Measurements from ENCODE around the gene ADAMTS15. TPM values are rescaled to one million over a fixed set of nuclear protein-coding genes. Genes with fewer than 3 reads are reported as not detected.

ADAMTS15 gene
- total RNA-seq, 4 donors from 2014 or later, result 8.4 to 11.8 (median 9.5) TPM

GRCh38 chr11:130428316-130429119 lies 19.9 kb upstream of the ADAMTS15 start, which contains the start of gene ADAMTS8:
ADAMTS8 (minus strand) TSS chr11:130428609; CDS start chr11:130428286, 323 bp downstream.
- peaks cover 0 to 48% (median 9%) of the 10 kb centered on the region in 3 donors for H3K4me1 ChIP-seq
- H3K27me3 ChIP-seq, result peaks cover 34% of the 10 kb centered on the region
- WGBS, 2 donors (ENCODE audit: low coverage in 1 of 2), result 5% methylated on average over 9 of the region's 64 CpGs; no CpG with 5 or more reads in 1 of the 2 donors
- H3K9me3 ChIP-seq, result no peaks in the 10 kb centered on the region
- H3K27ac ChIP-seq, result peak within 1 kb of the TSS in 3 of 4 donors; percentile 40 to 86 (median 59)
- peak; percentile 34 for ATAC-seq
- TF ChIP-seq, protein P1, sequence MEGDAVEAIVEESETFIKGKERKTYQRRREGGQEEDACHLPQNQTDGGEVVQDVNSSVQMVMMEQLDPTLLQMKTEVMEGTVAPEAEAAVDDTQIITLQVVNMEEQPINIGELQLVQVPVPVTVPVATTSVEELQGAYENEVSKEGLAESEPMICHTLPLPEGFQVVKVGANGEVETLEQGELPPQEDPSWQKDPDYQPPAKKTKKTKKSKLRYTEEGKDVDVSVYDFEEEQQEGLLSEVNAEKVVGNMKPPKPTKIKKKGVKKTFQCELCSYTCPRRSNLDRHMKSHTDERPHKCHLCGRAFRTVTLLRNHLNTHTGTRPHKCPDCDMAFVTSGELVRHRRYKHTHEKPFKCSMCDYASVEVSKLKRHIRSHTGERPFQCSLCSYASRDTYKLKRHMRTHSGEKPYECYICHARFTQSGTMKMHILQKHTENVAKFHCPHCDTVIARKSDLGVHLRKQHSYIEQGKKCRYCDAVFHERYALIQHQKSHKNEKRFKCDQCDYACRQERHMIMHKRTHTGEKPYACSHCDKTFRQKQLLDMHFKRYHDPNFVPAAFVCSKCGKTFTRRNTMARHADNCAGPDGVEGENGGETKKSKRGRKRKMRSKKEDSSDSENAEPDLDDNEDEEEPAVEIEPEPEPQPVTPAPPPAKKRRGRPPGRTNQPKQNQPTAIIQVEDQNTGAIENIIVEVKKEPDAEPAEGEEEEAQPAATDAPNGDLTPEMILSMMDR (IDR thresholded peaks at IDR 0.05), result peak in 1 of 4 experiments; percentile 12
- no peak for TF ChIP-seq EP300 (IDR thresholded peaks at IDR 0.05)
- no peaks in the 10 kb centered on the region for H3K36me3 ChIP-seq
- H3K4me3 ChIP-seq, result peak within 1 kb of the TSS; percentile 64 to 68

DNA sequence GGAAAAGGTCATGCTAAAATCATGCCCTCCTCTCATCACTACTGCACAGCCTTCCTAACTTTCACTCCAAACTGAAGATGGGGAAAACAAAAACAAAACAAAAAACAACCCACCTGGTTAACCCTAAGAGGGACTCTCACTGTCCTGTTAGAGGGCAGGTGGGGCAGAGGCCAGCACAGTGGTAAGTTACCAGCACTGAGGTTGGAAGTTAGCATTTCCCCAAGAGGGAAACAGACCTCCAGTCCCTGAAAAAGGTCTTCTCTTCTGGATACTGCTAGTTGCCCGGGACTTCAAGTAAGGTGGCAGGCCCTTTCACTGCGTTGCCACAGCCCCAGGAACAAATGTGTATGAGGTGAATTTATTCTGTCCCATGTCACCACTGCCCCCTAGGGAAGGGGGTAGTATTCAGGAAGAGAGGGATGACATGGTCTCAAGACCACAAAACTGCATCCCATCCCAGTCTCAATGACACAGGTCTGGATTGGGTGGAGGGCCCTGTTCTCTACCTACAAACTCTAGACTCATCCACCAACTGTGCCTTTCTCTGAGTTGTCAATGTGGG lies 19.2 kb upstream of the ADAMTS15 start:
- peaks cover 34% of the 10 kb centered on the region for H3K27me3 ChIP-seq
- TF ChIP-seq POLR2AphosphoS5 (IDR thresholded peaks at IDR 0.05) (no peak), EP300 (IDR thresholded peaks at IDR 0.05) (no peak), POLR2A (IDR thresholded peaks at IDR 0.05) (no peak)
- TF ChIP-seq, protein P1 (IDR thresholded peaks at IDR 0.05), result no peak
- 65% methylated on average over 2 of the region's 2 CpGs; no CpG with 5 or more reads in 1 of the 2 donors for WGBS, 2 donors (ENCODE audit: low coverage in 1 of 2)
- peaks cover 2 to 55% (median 9%) of the 10 kb centered on the region in 3 donors for H3K4me1 ChIP-seq
- peak overlapping the region; percentile 64 to 68 for H3K4me3 ChIP-seq
- no peaks in the 10 kb centered on the region for H3K9me3 ChIP-seq
- H3K36me3 ChIP-seq, result no peaks in the 10 kb centered on the region
- no peak for ATAC-seq
- peak overlapping the region in 1 of 4 donors; percentile 86 for H3K27ac ChIP-seq

- H3K4me3 ChIP-seq, result no peak overlapping the region
- H3K36me3 ChIP-seq, result no peaks in the 10 kb centered on the region
- peaks cover 3 to 61% (median 9%) of the 10 kb centered on the region in 3 donors for H3K4me1 ChIP-seq
- H3K27me3 ChIP-seq, result peaks cover 34% of the 10 kb centered on the region
- peak overlapping the region in 1 of 4 donors; percentile 86 for H3K27ac ChIP-seq
- TF ChIP-seq POLR2AphosphoS5 (IDR thresholded peaks at IDR 0.05), result peak; percentile 9
- no peak for TF ChIP-seq EP300 (IDR thresholded peaks at IDR 0.05)
- no peak for TF ChIP-seq POLR2A (IDR thresholded peaks at IDR 0.05)
- ATAC-seq, result no peak
- no peaks in the 10 kb centered on the region for H3K9me3 ChIP-seq
- 66 to 72% methylated on average over 3 of the region's 3 CpGs for WGBS, 2 donors (ENCODE audit: low coverage in 1 of 2)
These were observed 18.5 kb upstream of the ADAMTS15 start for GRCh38 chr11:130429983-130430382.

- Histone ChIP-seq H3K27ac (no peak overlapping the region), H3K36me3 (no peaks in the 10 kb centered on the region), H3K9me3 (no peaks in the 10 kb centered on the region), H3K27me3 (peaks cover 34% of the 10 kb centered on the region), H3K4me3 (no peak overlapping the region), H3K4me1 (peaks cover 3 to 66% (median 9%) of the 10 kb centered on the region in 3 donors)
- ATAC-seq, result no peak
- 13 to 17% methylated on average over 2 to 6 of the region's 10 CpGs for WGBS, 2 donors (ENCODE audit: low coverage in 1 of 2)
- no peak for TF ChIP-seq POLR2A (IDR thresholded peaks at IDR 0.05)
- TF ChIP-seq, protein P1 (IDR thresholded peaks at IDR 0.05), result peak; percentile 24 to 85 (median 80)
These were observed 17.1 kb upstream of the ADAMTS15 start for GRCh38 chr11:130431331-130431773.

- Histone ChIP-seq H3K9me3 (no peaks in the 10 kb centered on the region), H3K4me3 (no peak overlapping the region), H3K27me3 (peaks cover 31% of the 10 kb centered on the region), H3K36me3 (no peaks in the 10 kb centered on the region), H3K27ac (no peak overlapping the region), H3K4me1 (peaks cover 3 to 61% (median 9%) of the 10 kb centered on the region in 3 donors)
- ATAC-seq, result no peak
- WGBS, 2 donors (ENCODE audit: low coverage in 1 of 2), result 30 to 35% methylated on average over 3 of the region's 3 CpGs
- TF ChIP-seq POLR2AphosphoS5 (IDR thresholded peaks at IDR 0.05) (no peak), EP300 (IDR thresholded peaks at IDR 0.05) (no peak), POLR2A (IDR thresholded peaks at IDR 0.05) (no peak)
- TF ChIP-seq, protein P1 (IDR thresholded peaks at IDR 0.05), result no peak
These were observed 16.6 kb upstream of the ADAMTS15 start for GRCh38 chr11:130431801-130432200.
